Peyer's patch (tissue), 4 donors: ENCODE data around the gene FARP2.

ENCODE experiments used
- CTCF ChIP-seq, 6 experiments: fragments of 450-650 bp in 4 of 6; fragments of 200-600 bp in 2 of 6; sonication (generic) in 1 of 6; IDR thresholded peaks; one replicate each; pipeline ENCODE4 v1.5.1; 2017 to 2019; ENCODE audit warnings: antibody characterized with exemption in 6 of 6, mild to moderate bottlenecking in 3 of 6, moderate library complexity in 1 of 6
- POLR2A ChIP-seq, 2 donors: fragments of 450-650 bp; IDR thresholded peaks; one replicate each; pipeline ENCODE4 v1.5.1; 2017; ENCODE audit warnings: antibody characterized with exemption in 2 of 2, mild to moderate bottlenecking in 2 of 2, moderate library complexity in 2 of 2

GRCh38 chr2:241505781-241506201 is 149.7 kb downstream of the FARP2 start:
- TF ChIP-seq CTCF (IDR thresholded peaks at IDR 0.05) (no peak), POLR2A (IDR thresholded peaks at IDR 0.05) (no peak)
